ENCODE data around the gene ZFAND2B.

DNA sequence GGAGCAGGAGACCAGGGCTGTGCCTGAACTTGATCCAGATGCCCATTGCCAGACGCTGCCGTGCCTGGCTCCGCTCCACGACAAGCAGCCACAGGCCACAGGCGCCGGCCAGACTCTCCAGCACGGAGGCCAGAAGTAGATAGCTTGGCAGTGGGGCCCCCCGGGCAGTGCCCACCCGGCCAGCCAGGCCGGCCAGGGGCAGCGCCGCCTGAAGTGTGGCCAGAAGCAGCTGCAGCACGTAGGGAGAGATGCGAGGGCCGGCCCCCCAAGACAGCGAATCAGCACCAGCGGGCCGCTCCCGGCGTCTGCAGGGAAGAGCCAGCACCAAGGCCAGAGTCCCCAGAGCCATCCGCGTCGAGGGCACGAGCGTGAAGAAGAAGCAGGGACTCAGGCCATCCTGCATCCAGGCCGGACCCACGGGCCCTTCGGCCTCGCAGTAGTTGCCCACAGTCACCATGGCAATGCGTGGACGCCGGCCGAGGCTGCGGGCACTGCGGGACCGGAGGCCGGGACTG, 11.7 kb downstream of the ZFAND2B start:
- TF ChIP-seq, protein P1, sequence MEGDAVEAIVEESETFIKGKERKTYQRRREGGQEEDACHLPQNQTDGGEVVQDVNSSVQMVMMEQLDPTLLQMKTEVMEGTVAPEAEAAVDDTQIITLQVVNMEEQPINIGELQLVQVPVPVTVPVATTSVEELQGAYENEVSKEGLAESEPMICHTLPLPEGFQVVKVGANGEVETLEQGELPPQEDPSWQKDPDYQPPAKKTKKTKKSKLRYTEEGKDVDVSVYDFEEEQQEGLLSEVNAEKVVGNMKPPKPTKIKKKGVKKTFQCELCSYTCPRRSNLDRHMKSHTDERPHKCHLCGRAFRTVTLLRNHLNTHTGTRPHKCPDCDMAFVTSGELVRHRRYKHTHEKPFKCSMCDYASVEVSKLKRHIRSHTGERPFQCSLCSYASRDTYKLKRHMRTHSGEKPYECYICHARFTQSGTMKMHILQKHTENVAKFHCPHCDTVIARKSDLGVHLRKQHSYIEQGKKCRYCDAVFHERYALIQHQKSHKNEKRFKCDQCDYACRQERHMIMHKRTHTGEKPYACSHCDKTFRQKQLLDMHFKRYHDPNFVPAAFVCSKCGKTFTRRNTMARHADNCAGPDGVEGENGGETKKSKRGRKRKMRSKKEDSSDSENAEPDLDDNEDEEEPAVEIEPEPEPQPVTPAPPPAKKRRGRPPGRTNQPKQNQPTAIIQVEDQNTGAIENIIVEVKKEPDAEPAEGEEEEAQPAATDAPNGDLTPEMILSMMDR (IDR thresholded peaks at IDR 0.05), result peak in 1 of 6 experiments; percentile 20
- TF ChIP-seq POLR2A (IDR thresholded peaks at IDR 0.05) (peak in 1 of 4 donors; percentile 6), EP300 (IDR thresholded peaks at IDR 0.05) (no peak), POLR2AphosphoS5 (IDR thresholded peaks at IDR 0.05) (no peak)

Measured in upper lobe of left lung (tissue), 4 donors.